Fibroblast of skin of left biceps (primary cell): Measurements from ENCODE around the gene SHROOM4.

Experiments
- DNase-seq, 2 experiments: peaks; one replicate each; pipeline ENCODE4 v3.0.0-alpha.2; 2013; ENCODE audit warnings: low read depth in 2 of 2

Gene SHROOM4

GRCh38 chrX:50813843-50814661 is at the start of gene SHROOM4:
SHROOM4 (minus strand) TSS chrX:50814194; CDS start chrX:50814018, 176 bp downstream.
- DNase-seq: peak; percentile 28 to 35

DNA sequence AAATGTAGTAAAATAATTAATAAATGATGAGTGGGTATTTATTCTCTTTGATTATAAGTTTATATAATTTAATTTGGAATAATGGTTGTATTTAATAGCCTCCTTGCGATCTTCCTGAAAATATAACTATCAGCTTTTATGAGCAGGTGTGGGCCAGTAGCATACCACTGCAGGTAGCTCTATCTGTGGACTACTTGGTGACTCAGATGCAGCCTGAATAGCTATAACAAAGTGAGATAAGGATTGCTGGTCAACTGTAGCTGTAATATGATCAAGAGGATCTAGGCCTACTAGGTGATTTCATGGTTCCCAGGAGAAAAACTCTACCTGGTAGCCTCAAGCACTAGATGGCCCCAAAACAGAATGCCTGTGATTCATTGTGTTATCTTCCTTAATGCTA is 49.5 kb upstream of the SHROOM4 start:
- no peak for DNase-seq

- no peak for DNase-seq
Measured at GRCh38 chrX:50860518-50860917, 46.5 kb upstream of the SHROOM4 start.

GRCh38 chrX:50858548-50858947 is 44.6 kb upstream of the SHROOM4 start:
- DNase-seq: no peak

DNA sequence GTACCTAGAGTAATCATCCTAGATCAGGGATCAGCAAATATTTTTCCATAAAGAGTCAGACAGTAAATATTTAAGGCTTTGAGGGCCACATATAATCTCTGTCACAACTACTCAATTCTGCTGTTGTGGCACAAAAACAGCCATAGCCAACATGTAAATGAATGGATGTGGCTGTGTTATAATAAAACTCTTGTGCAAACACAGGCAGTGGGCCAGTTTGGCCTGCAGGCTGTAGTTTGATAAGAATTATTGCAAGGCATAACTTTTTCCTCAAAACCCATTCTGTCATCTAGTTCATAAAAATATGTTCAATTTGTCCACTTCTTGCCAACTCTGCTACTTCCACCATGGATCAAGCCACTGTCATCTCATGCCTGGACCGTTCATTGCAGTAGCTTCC is 39.4 kb upstream of the SHROOM4 start:
- DNase-seq: no peak

GRCh38 chrX:50852524-50852923 is 38.5 kb upstream of the SHROOM4 start:
- no peak for DNase-seq

GRCh38 chrX:50842221-50842620 is 28.2 kb upstream of the SHROOM4 start:
- no peak for DNase-seq

DNA sequence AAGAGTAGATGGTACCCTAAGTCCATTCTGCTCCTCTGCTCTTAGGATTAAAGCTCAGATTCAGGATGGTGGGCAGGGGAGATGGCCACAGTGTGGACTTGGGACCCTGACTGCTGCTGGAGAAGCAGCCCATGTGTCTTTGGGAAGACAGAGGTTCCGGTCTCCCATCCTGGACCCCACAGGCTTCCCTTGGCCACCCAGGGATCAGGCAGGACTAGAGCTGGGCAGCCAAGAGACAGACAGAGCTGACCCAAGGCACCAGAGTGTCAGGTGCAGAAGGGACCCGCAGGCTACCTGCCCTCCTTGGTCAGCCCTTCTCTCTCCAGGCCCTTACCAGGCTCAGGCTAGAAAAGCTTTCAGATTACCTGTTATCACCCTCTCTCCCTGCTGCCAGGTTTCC is 25.7 kb upstream of the SHROOM4 start:
- no peak for DNase-seq

DNA sequence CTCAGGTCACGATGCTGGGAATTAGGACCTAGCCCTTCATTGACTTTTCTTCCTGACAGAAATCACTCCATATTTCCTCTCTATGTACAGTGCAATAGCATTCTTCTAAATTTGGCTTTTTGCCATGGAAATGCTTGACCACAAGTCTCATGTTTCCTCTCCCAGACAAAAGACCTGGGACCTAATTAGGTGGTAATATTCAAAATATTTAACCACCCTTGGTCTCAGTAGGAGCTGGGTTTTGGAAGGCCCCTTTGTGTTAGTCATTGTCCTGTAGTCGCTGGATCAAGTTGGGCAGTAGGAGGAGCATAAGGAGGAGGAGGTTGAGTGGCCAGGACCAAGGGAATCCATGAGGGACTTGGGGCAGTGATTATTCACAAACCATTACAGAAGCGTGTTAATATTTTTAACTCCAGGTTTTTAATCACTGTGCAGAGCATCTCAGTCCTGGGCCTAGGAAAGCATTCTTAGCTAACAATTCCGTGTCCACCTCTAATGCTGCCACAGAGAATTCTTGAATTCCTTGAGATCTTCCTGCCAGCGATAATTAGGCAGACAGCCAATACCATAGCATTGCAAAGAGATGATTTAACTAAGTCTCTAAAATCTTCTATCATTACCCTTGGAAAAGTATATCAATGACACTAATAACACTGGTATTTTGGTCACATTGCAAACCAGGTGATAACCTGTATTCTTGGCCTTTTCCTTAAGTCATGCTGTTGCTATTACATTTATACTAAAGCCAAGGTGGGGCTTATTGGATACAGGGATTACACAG is 25.0 kb upstream of the SHROOM4 start:
- DNase-seq: no peak

DNA sequence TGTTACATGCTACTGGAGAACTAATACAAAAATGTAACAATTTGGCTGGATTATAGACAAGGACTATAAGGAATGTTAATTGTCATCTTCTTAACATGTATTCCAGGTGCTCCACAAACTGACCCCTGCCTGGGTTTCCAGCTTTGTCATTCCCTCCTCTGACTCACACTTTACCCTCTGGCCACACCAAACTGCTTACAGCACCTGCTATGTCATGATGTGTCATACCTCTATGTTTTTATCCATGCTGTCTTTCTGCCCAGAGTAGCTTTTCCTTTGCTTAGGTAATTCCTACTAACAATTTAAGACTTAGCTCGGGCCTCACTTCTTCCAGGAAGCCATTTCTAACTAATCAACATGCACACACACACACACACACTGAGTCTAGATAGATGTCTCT is 14.0 kb upstream of the SHROOM4 start:
- DNase-seq: no peak

DNA sequence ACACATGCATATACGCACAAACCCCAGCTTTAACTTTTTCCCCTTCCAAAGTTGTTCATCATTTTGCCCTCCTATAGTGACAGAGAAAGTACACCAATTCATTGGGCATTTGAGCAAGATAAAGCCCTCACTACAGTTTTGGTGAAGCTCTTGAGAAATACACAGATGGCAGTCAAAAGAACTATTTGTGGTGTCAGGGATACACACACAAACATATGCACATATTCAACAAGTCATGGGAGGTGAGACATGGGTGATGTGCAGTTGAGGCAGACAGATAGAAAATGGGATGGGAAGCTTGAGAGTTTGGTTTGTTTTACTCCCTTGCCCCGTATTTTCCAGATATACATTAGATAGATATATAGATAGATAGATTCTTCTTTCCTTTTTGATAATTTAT is 11.8 kb upstream of the SHROOM4 start:
- DNase-seq: no peak

- no peak for DNase-seq
Measured at GRCh38 chrX:50818986-50819385, 5.0 kb upstream of the SHROOM4 start.

- no peak for DNase-seq
Measured at GRCh38 chrX:50815120-50815519, 1.1 kb upstream of the SHROOM4 start.

GRCh38 chrX:50814701-50815100 is 707 bp upstream of the SHROOM4 start:
- no peak for DNase-seq

DNA sequence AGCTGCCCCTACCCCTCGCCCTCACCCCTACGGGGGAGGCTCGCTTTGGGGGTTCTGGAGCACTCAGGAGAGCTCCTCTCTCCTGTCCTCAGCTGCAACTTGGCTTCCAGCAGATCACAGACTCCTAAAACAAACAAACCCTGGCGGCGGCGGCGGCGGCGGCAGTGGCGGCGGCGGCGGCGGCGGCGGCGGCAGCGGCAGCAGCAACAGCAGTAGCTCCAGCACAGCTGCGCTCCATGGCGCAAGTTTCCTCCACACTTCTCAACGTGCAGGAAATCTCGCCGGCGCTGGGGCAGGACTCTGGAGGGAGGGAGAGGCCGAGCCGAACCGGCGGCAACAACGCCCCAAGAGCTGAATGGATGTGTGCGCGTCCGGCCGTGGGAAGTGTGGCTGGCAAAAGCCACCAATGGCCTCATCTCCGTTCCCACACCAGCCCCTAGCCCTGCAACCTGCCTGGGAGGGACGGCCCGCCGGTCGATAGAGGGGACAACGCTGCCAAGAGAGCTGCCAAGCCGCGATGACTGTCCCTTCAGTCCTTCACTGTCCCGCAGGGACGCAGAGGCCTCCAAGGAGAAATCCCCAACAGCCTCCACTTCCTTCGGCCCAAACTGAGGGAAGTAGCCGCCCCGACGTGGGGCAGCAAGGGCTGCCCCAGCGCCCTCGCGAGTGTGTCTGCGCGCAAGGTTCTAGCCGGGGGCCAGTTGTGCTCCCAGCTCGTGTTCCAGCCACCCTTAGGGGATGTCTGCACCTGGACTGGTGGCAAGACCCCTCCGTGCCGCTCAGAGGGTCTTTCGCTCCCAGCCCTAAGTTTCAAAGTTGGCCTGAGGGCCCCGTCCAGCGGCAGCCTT is 775 bp downstream of the SHROOM4 start:
- no peak for DNase-seq

GRCh38 chrX:50805276-50805675 is 8.7 kb downstream of the SHROOM4 start:
- no peak for DNase-seq

DNA sequence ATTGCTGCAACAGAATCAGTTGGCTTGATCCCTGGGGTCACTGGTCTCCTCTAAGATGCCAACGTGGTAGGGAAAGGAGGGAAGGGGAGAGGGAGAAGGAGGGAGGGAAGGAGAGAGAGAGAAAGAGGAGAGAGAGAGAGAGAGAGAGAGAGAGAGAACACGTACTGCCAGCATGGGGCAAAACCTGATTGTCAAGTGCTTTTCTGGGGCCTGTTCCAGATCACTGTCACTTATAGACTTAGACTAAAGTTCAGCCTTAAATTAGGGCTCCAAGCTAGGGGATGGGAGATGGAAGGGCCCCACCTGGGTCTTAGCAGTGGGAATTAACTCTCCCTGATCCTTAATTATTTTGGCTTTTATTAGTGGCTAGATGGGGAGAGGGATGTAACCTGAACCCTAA is 12.9 kb downstream of the SHROOM4 start:
- DNase-seq: no peak

- no peak for DNase-seq
Measured at GRCh38 chrX:50799531-50799961, 14.4 kb downstream of the SHROOM4 start.

DNA sequence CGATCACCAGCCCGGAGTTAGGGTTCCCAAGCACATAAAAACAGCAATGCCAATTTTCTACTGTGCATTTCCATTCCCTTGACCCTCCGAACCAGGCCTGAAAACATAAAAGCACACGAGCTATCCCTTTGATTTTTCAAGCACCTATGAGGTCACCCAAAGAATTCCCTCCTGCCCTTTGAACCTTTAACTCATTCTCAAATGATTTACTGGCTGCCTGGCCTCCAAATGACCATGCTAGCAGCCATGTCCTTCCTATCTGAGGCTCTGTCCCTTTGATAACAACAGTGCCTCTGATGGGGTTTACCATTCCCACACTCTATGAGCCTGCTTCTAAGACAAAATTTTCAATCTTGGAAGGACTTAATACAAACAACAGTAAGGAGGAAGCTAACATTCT is 15.2 kb downstream of the SHROOM4 start:
- DNase-seq: no peak

GRCh38 chrX:50787099-50787498 is 26.9 kb downstream of the SHROOM4 start:
- no peak for DNase-seq

DNA sequence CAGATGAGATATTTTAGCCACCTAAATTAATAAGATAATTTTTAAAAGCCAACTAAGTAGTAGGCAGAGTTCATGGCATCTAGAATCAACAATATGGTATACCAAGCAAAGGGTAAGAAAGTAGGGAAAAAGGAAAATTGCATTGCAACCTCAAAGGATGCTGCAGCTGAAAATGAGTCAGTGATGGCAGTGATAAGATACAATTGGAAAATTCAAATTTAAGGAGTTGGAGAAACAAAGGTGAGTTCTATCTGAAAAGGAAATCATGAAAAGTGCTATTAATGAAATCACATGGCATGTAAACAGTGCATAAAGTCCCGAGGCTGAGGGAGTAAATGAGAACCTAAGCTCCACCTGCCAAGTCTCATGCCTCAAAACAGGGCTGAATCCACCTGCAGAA is 33.9 kb downstream of the SHROOM4 start:
- DNase-seq: no peak

- no peak for DNase-seq
Measured at GRCh38 chrX:50779694-50780093, 34.3 kb downstream of the SHROOM4 start.
